ENCODE data around the gene IFI27. TPM values are rescaled to one million over a fixed set of nuclear protein-coding genes. Genes with fewer than 3 reads are reported as not detected.
"Not testable (repeated sequence)": the region's sequence is repeated elsewhere in the genome, so short reads cannot be mapped to it uniquely, and the experiment has no call there.

IFI27 gene
- total and polyA plus RNA-seq, 2 donors (not counting 1 experiment from before 2014, with no cell fraction given): 0.15 to 0.81 TPM

DNA sequence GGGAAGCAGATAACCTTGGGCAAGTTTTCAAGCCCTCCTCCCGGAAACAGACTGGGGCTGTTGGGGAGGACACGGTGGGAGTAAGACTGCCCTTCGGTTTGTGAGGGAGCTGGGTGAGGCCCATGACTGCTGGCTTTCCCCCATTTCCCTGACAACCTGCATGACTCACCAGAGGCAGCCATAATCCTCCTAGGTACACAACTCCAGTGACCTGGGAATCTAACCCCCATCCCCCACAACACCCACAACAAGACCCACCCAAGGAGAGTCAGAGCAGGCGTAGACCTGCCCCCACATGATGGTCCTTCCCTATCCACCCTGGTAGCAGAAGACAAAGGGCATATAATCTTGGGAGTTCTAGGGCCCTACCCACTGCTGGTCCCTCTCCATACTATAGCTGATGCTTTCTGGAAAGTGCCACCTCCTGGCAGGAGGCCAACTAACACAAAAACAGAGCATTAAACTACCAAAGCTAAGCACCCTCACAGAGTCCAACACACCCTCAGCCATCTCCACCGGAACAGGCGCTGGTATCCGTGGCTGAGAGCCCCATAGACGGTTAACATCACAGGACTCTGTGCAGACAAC is 44.4 kb upstream of the IFI27 start:
- intact Hi-C loops (cut with micrococcal nuclease): no loop called here
- CTCF ChIA-PET: interaction anchor here (3.2 kb wide), 1 partner anchor 70 kb away, joined by 11 read pairs; no protein-coding TSS in a partner anchor
- Histone ChIP-seq H3K9me3 (ENCODE audit: control extremely low read depth in 1 of 3, control insufficient read depth in 2 of 3, insufficient read depth in 1 of 3, low read length in 2 of 3) (peaks cover 0 to 5% (median 1%) of the 10 kb centered on the region in 3 donors), H3K36me3 (replicated peaks in 1 of 2; ENCODE audit: control extremely low read depth in 1 of 2, control insufficient read depth in 1 of 2, extremely low read depth in 1 of 2, insufficient read depth in 2 of 2, low read length in 1 of 2) (peaks cover 9 to 20% of the 10 kb centered on the region in 2 experiments), H4K20me1 (ENCODE audit: control insufficient read depth, insufficient read depth, low read length, poor library complexity, severe bottlenecking) (peaks cover 93% of the 10 kb centered on the region), H3K9ac (ENCODE audit: low read length) (no peak overlapping the region), H2AFZ (ENCODE audit: insufficient read depth, low read depth, low read length, poor library complexity, severe bottlenecking) (no peak overlapping the region), H3K27ac (ENCODE audit: low read length in 2 of 2) (no peak overlapping the region), H3K4me1 (ENCODE audit: control insufficient read depth in 2 of 2, insufficient read depth in 2 of 2, low read length in 2 of 2) (peaks cover 0 to 3% of the 10 kb centered on the region in 2 donors), H3K4me2 (replicated peaks; ENCODE audit: low read depth, low read length, poor library complexity, severe bottlenecking) (no peak overlapping the region), H3K27me3 (replicated peaks in 1 of 4; ENCODE audit: control extremely low read depth in 1 of 4, control insufficient read depth in 3 of 4, insufficient read depth in 4 of 4, low read length in 3 of 4) (no peaks in the 10 kb centered on the region), H3K79me2 (ENCODE audit: control insufficient read depth, insufficient read depth, low read length) (peaks cover 74% of the 10 kb centered on the region), H3K4me3 (ENCODE audit: control extremely low read depth in 1 of 5, extremely low read depth in 1 of 5, insufficient read depth in 1 of 5, low read depth in 2 of 5, low read length in 4 of 5) (no peak overlapping the region)
- WGBS (ENCODE audit: insufficient coverage): 89% methylated on average over 7 of the region's 8 CpGs
- no peak for TF ChIP-seq EZH2 (IDR thresholded peaks at IDR 0.05; ENCODE audit: borderline replicate concordance, insufficient read depth, low read depth, low read length, poor library complexity, severe bottlenecking)
- TF ChIP-seq, protein P1, sequence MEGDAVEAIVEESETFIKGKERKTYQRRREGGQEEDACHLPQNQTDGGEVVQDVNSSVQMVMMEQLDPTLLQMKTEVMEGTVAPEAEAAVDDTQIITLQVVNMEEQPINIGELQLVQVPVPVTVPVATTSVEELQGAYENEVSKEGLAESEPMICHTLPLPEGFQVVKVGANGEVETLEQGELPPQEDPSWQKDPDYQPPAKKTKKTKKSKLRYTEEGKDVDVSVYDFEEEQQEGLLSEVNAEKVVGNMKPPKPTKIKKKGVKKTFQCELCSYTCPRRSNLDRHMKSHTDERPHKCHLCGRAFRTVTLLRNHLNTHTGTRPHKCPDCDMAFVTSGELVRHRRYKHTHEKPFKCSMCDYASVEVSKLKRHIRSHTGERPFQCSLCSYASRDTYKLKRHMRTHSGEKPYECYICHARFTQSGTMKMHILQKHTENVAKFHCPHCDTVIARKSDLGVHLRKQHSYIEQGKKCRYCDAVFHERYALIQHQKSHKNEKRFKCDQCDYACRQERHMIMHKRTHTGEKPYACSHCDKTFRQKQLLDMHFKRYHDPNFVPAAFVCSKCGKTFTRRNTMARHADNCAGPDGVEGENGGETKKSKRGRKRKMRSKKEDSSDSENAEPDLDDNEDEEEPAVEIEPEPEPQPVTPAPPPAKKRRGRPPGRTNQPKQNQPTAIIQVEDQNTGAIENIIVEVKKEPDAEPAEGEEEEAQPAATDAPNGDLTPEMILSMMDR (IDR thresholded peaks at IDR 0.05): no peak
- Mint-ChIP-seq H3K27ac (peak overlapping the region; percentile 32), H3K27me3 (no peaks in the 10 kb centered on the region), H3K9me3 (ENCODE audit: insufficient read depth) (peaks cover 8% of the 10 kb centered on the region), H3K4me3 (no peak overlapping the region), H3K4me1 (peaks cover 60% of the 10 kb centered on the region)
- POLR2A ChIA-PET: no interaction called here
- no peak for ATAC-seq (ENCODE audit: low read depth)
- DNase-seq: no peak

DNA sequence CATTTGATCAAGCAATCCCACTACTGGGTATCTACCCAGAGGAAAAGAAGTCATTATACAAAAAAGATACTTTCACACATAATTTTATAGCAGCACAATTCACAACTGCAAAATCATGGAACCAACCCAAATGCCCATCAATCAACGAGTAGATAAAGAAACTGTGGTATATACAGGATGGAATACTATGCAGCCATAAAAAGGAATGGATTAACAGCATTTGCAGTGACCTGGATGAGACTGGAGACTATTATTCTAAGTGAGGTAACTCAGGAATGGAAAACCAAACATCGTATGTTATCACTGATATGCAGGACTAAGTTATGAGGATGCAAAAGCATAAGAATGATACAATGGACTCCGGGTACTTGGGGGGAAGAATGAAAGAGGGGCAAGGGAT is 38.5 kb upstream of the IFI27 start:
- ATAC-seq (ENCODE audit: low read depth); intact Hi-C loops (cut with micrococcal nuclease); H3K9ac ChIP-seq (ENCODE audit: low read length); H2AFZ ChIP-seq (ENCODE audit: insufficient read depth, low read depth, low read length, poor library complexity, severe bottlenecking); H3K27ac ChIP-seq (ENCODE audit: low read length in 2 of 2); H3K4me2 ChIP-seq (replicated peaks; ENCODE audit: low read depth, low read length, poor library complexity, severe bottlenecking); DNase-seq; H3K4me3 Mint-ChIP-seq; H3K4me3 ChIP-seq (ENCODE audit: control extremely low read depth in 1 of 5, extremely low read depth in 1 of 5, insufficient read depth in 1 of 5, low read depth in 2 of 5, low read length in 4 of 5); H3K27me3 Mint-ChIP-seq; POLR2A ChIA-PET; H3K36me3 ChIP-seq (replicated peaks in 1 of 2; ENCODE audit: control extremely low read depth in 1 of 2, control insufficient read depth in 1 of 2, extremely low read depth in 1 of 2, insufficient read depth in 2 of 2, low read length in 1 of 2); H3K4me1 ChIP-seq (ENCODE audit: control insufficient read depth in 2 of 2, insufficient read depth in 2 of 2, low read length in 2 of 2); H3K27ac Mint-ChIP-seq; CTCF ChIA-PET; H3K27me3 ChIP-seq (replicated peaks in 1 of 4; ENCODE audit: control extremely low read depth in 1 of 4, control insufficient read depth in 3 of 4, insufficient read depth in 4 of 4, low read length in 3 of 4): not testable (repeated sequence)
- Histone ChIP-seq H3K79me2 (ENCODE audit: control insufficient read depth, insufficient read depth, low read length) (peaks cover 100% of the 10 kb centered on the region), H4K20me1 (ENCODE audit: control insufficient read depth, insufficient read depth, low read length, poor library complexity, severe bottlenecking) (peaks cover 82% of the 10 kb centered on the region), H3K9me3 (ENCODE audit: control extremely low read depth in 1 of 3, control insufficient read depth in 2 of 3, insufficient read depth in 1 of 3, low read length in 2 of 3) (peaks cover 9 to 20% (median 11%) of the 10 kb centered on the region in 3 donors)
- peaks cover 52% of the 10 kb centered on the region for H3K4me1 Mint-ChIP-seq
- no CpG with 5 or more reads among the region's 3 CpGs for WGBS (ENCODE audit: insufficient coverage)
- H3K9me3 Mint-ChIP-seq (ENCODE audit: insufficient read depth): peaks cover 23% of the 10 kb centered on the region

Data from B cell (primary cell).